ENCODE data around the gene ALG10B. TPM values are rescaled to one million over a fixed set of nuclear protein-coding genes. Genes with fewer than 3 reads are reported as not detected.

ALG10B gene
- polyA plus RNA-seq, 1 donor from 2014 or later = 5.7 TPM

DNA sequence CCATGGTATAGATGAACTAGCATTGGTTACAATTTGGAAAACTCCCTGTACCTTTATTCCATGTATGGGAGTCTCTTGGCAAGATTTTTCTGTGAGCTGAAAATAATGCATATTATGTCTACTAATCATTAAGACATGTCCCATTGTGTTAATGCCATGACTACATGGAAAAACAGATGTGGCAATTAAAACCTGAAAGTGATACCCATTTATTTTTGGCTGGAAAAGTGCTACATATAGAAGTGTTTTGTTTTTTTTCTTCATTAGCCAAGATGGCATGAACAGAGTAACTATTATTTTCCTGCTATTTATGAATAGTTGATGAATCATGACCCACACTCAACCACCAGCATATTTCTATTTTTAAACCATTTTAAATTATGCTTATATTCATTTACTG, 58.2 kb downstream of the ALG10B start:
- no peaks in the 10 kb centered on the region for H4K20me1 ChIP-seq (ENCODE audit: insufficient read depth)
- TF ChIP-seq, protein P1, sequence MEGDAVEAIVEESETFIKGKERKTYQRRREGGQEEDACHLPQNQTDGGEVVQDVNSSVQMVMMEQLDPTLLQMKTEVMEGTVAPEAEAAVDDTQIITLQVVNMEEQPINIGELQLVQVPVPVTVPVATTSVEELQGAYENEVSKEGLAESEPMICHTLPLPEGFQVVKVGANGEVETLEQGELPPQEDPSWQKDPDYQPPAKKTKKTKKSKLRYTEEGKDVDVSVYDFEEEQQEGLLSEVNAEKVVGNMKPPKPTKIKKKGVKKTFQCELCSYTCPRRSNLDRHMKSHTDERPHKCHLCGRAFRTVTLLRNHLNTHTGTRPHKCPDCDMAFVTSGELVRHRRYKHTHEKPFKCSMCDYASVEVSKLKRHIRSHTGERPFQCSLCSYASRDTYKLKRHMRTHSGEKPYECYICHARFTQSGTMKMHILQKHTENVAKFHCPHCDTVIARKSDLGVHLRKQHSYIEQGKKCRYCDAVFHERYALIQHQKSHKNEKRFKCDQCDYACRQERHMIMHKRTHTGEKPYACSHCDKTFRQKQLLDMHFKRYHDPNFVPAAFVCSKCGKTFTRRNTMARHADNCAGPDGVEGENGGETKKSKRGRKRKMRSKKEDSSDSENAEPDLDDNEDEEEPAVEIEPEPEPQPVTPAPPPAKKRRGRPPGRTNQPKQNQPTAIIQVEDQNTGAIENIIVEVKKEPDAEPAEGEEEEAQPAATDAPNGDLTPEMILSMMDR (IDR thresholded peaks at IDR 0.05; ENCODE audit: poor library complexity, severe bottlenecking) = no peak
- TF ChIP-seq, protein P2, sequence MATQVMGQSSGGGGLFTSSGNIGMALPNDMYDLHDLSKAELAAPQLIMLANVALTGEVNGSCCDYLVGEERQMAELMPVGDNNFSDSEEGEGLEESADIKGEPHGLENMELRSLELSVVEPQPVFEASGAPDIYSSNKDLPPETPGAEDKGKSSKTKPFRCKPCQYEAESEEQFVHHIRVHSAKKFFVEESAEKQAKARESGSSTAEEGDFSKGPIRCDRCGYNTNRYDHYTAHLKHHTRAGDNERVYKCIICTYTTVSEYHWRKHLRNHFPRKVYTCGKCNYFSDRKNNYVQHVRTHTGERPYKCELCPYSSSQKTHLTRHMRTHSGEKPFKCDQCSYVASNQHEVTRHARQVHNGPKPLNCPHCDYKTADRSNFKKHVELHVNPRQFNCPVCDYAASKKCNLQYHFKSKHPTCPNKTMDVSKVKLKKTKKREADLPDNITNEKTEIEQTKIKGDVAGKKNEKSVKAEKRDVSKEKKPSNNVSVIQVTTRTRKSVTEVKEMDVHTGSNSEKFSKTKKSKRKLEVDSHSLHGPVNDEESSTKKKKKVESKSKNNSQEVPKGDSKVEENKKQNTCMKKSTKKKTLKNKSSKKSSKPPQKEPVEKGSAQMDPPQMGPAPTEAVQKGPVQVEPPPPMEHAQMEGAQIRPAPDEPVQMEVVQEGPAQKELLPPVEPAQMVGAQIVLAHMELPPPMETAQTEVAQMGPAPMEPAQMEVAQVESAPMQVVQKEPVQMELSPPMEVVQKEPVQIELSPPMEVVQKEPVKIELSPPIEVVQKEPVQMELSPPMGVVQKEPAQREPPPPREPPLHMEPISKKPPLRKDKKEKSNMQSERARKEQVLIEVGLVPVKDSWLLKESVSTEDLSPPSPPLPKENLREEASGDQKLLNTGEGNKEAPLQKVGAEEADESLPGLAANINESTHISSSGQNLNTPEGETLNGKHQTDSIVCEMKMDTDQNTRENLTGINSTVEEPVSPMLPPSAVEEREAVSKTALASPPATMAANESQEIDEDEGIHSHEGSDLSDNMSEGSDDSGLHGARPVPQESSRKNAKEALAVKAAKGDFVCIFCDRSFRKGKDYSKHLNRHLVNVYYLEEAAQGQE (IDR thresholded peaks at IDR 0.05; ENCODE audit: borderline replicate concordance) = no peak
- TF ChIP-seq TAF1 (IDR thresholded peaks at IDR 0.05; ENCODE audit: low read depth) = no peak
- H3K27ac ChIP-seq (ENCODE audit: low read length) = no peak overlapping the region
- H2AFZ ChIP-seq (ENCODE audit: low read depth, low read length) = no peak overlapping the region
- H3K9me2 ChIP-seq (ENCODE audit: insufficient read depth, low read length) = no peaks in the 10 kb centered on the region
- H3K79me2 ChIP-seq (replicated peaks; ENCODE audit: insufficient read depth, low read length) = no peaks in the 10 kb centered on the region
- H3K27me3 ChIP-seq (ENCODE audit: insufficient read depth, low read depth, low read length) = no peaks in the 10 kb centered on the region
- H3K9me3 ChIP-seq (ENCODE audit: low read length) = no peaks in the 10 kb centered on the region
- H3F3A ChIP-seq (ENCODE audit: insufficient read depth, low read length, poor library complexity, severe bottlenecking) = no peaks in the 10 kb centered on the region
- H3K9ac ChIP-seq (ENCODE audit: low read length) = no peak overlapping the region
- H3K36me3 ChIP-seq (ENCODE audit: insufficient read depth, low read length) = no peaks in the 10 kb centered on the region
- H3K4me2 ChIP-seq (ENCODE audit: low read length) = no peak overlapping the region
- no peak overlapping the region for H3K4me3 ChIP-seq (ENCODE audit: low read length)

Small RNAs within 50 kb of the gene (small RNA-seq; reads per million reads assigned to genes)
- gene RF00019 = 0 to 1.2 (median 0) reads per million in 3 experiments

Measured in neural cell (in vitro differentiated cells).